OCI-LY3 (cell line): ENCODE measurements around the gene FOXL1.

Experiments
- H2AFZ ChIP-seq: fragments of 200-600, 300-600 bp; shearing (Covaris generic); 2 replicates; pipeline ENCODE4 v1.6.0; 2014; ENCODE audit warnings: antibody characterized with exemption, low read depth, low read length
- H3K27ac ChIP-seq: fragments of 200-600, 300-600 bp; sonication (generic); 2 replicates; pipeline ENCODE4 v1.5.1; 2014; ENCODE audit warnings: mild to moderate bottlenecking, low read length, moderate library complexity, mixed read lengths
- H3K27me3 ChIP-seq: fragments of 200-600, 300-600 bp; sonication (generic); 2 replicates; pipeline ENCODE4 v1.6.1; 2014; ENCODE audit warnings: low read depth, low read length, mixed read lengths
- H3K36me3 ChIP-seq: fragments of 200-600, 300-600 bp; sonication (generic); replicated peaks from 2 replicates; pipeline ENCODE3; 2014; ENCODE audit warnings: low read depth, low read length, mixed read lengths
- H3K4me1 ChIP-seq: fragments of 300-600, 200-600 bp; sonication (generic); 2 replicates; pipeline ENCODE4 v1.6.1; 2014; ENCODE audit warnings: low read length, mixed read lengths
- H3K4me2 ChIP-seq: fragments of 200-600, 300-600 bp; sonication (generic); 2 replicates; pipeline ENCODE4 v1.6.1; 2014; ENCODE audit warnings: low read length, mixed read lengths
- H3K4me3 ChIP-seq: fragments of 300-600, 200-600 bp; sonication (generic); 2 replicates; pipeline ENCODE4 v1.5.1; 2014; ENCODE audit warnings: antibody characterized with exemption, mild to moderate bottlenecking, low read length, moderate library complexity
- H3K79me2 ChIP-seq: fragments of 300-600, 200-600 bp; shearing (Covaris generic); 2 replicates; pipeline ENCODE4 v1.6.1; 2014; ENCODE audit warnings: mild to moderate bottlenecking, low read length, mixed read lengths
- H3K9ac ChIP-seq: fragments of 300-600, 200-600 bp; shearing (Covaris generic); 2 replicates; pipeline ENCODE4 v1.6.0; 2014; ENCODE audit warnings: mild to moderate bottlenecking, low read length, moderate library complexity
- H3K9me3 ChIP-seq: fragments of 200-600, 300-600 bp; shearing (Covaris generic); 2 replicates; pipeline ENCODE4 v1.6.1; 2014; ENCODE audit warnings: low read length, mixed read lengths; ENCODE audit not compliant: insufficient read depth
- H4K20me1 ChIP-seq: fragments of 200-600, 300-600 bp; sonication (generic); 2 replicates; pipeline ENCODE4 v1.6.1; 2016; ENCODE audit warnings: low read length, mixed read lengths; ENCODE audit not compliant: insufficient read depth
- EZH2phosphoT487 ChIP-seq: fragments of 200-600 bp; shearing (Covaris generic); IDR thresholded peaks from 2 replicates; pipeline ENCODE4 v1.6.1; 2018; ENCODE audit warnings: antibody characterized with exemption, mixed run types, low read depth
- TF ChIP-seq, protein P1 (sequence below): fragments of 200-600, 300-600 bp; sonication (generic); IDR thresholded peaks from 2 replicates; pipeline ENCODE4 v1.5.1; 2014; ENCODE audit warnings: antibody characterized with exemption, low read length, low read depth

The FOXL1 gene

DNA sequence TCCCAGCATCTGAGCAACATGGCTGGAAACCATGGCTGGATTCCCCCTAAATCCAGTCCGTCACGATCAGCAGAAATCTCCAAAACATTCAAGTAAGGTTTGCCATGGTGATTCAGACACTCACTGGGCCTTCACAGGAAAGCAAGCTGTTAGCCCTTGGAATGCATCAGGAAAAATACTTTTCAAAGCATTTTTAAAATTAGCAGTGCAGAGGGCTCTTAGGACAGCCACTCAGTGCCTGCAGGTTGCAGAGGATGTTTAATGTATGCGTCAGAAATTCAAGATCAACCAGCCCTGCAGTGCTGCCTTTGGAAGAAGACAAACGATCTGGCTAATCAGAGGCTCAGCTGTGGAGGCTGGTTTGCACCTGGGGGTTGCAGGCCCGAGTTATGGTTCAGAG, 50.3 kb downstream of the FOXL1 start:
- H3K27ac ChIP-seq = no peak overlapping the region
- peaks cover 6% of the 10 kb centered on the region for H3K27me3 ChIP-seq
- H3K36me3 ChIP-seq = no peaks in the 10 kb centered on the region
- no peaks in the 10 kb centered on the region for H3K79me2 ChIP-seq
- no peak overlapping the region for H3K9ac ChIP-seq
- no peak overlapping the region for H2AFZ ChIP-seq
- H3K4me1 ChIP-seq = no peaks in the 10 kb centered on the region
- H4K20me1 ChIP-seq = no peaks in the 10 kb centered on the region
- no peak overlapping the region for H3K4me2 ChIP-seq
- no peak overlapping the region for H3K4me3 ChIP-seq
- no peak for TF ChIP-seq EZH2phosphoT487
- TF ChIP-seq, protein P1, sequence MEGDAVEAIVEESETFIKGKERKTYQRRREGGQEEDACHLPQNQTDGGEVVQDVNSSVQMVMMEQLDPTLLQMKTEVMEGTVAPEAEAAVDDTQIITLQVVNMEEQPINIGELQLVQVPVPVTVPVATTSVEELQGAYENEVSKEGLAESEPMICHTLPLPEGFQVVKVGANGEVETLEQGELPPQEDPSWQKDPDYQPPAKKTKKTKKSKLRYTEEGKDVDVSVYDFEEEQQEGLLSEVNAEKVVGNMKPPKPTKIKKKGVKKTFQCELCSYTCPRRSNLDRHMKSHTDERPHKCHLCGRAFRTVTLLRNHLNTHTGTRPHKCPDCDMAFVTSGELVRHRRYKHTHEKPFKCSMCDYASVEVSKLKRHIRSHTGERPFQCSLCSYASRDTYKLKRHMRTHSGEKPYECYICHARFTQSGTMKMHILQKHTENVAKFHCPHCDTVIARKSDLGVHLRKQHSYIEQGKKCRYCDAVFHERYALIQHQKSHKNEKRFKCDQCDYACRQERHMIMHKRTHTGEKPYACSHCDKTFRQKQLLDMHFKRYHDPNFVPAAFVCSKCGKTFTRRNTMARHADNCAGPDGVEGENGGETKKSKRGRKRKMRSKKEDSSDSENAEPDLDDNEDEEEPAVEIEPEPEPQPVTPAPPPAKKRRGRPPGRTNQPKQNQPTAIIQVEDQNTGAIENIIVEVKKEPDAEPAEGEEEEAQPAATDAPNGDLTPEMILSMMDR = no peak
- H3K9me3 ChIP-seq = no peaks in the 10 kb centered on the region

DNA sequence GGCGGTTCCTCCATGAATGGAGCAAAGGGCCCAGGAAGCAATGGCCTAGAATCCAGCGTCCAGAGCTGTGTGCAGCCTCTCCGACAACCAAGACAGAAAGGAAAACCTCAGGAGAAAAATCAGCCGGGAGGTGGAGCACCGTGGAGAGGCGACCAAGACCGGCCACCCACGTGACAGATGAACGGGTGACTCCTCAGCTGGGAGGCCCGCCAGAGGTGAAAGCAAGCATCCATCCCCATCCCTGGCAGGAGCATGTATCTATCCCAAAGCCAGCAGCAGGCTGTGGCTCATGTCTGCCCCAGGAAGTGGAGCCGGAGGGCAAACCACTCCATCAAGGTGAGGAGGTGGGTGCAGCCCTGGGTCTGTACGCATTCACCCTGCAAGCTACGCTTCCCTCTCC, 52.1 kb downstream of the FOXL1 start:
- H3K27ac ChIP-seq = no peak overlapping the region

DNA sequence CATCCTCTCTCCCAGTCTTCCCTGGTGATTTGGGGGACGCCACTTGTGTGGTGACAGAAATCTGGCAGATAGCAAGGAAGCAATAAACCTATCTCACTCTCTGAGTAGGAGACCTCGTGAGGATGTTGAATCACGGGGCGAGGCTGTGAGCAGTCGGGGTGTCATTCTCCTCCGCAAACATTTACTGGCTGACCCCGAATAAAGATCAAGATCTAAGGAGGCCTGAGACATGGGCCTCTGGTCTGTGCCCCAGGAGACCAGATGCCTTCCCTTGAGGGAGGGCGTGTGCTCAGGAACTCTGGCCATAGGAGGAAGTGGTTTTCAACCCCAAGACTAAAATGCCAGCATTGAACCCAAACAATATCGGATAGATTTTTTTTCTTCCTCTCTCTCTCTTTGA, 53.1 kb downstream of the FOXL1 start:
- H4K20me1 ChIP-seq = no peaks in the 10 kb centered on the region
- H3K36me3 ChIP-seq = no peaks in the 10 kb centered on the region
- peaks cover 13% of the 10 kb centered on the region for H3K27me3 ChIP-seq
- no peak overlapping the region for H3K4me2 ChIP-seq
- H3K9ac ChIP-seq = no peak overlapping the region
- TF ChIP-seq, protein P1 = no peak
- no peak for TF ChIP-seq EZH2phosphoT487
- no peaks in the 10 kb centered on the region for H3K79me2 ChIP-seq
- H2AFZ ChIP-seq = no peak overlapping the region
- no peaks in the 10 kb centered on the region for H3K9me3 ChIP-seq
- no peak overlapping the region for H3K27ac ChIP-seq
- H3K4me3 ChIP-seq = no peak overlapping the region
- no peaks in the 10 kb centered on the region for H3K4me1 ChIP-seq

More for the DNA sequence above, 52.1 kb downstream of the FOXL1 start:
- Histone ChIP-seq H3K79me2 (no peaks in the 10 kb centered on the region), H3K4me2 (no peak overlapping the region), H3K9ac (no peak overlapping the region), H3K9me3 (no peaks in the 10 kb centered on the region), H4K20me1 (no peaks in the 10 kb centered on the region), H3K36me3 (no peaks in the 10 kb centered on the region), H3K27me3 (peaks cover 13% of the 10 kb centered on the region), H2AFZ (no peak overlapping the region), H3K4me3 (no peak overlapping the region), H3K4me1 (no peaks in the 10 kb centered on the region)
- TF ChIP-seq, protein P1 = no peak
- TF ChIP-seq EZH2phosphoT487 = no peak
